Left lung (tissue), 10 donors: ENCODE measurements around the gene RNF111. TPM values are rescaled to one million over a fixed set of nuclear protein-coding genes. Genes with fewer than 3 reads are reported as not detected.
A peak's percentile ranks its signal among the peaks of the same experiment; 100 is the strongest.

Experiments used
- ATAC-seq: fragments of 200-7000 bp; cut with Tn5 transposase; one replicate; pipeline ENCODE4 v1.9.1; 2020; ENCODE audit warnings: moderate library complexity
- DNase-seq, 4 donors: peaks; one replicate each; pipeline ENCODE4 v3.0.0-alpha.2; 2013 to 2020
- H3K27ac ChIP-seq, 2 donors: fragments of 200-600 bp; sonication (generic) in 1 of 2; one replicate each; pipeline versions ENCODE4 v1.5.0 to v1.8.0; 2020 to 2021
- H3K27me3 ChIP-seq, 2 donors: fragments of 200-600 bp; sonication (generic) in 1 of 2; one replicate each; pipeline versions ENCODE4 v1.5.0 to v1.8.0; 2020 to 2021
- H3K36me3 ChIP-seq, 2 donors: fragments of 200-600 bp; sonication (generic) in 1 of 2; one replicate each; pipeline versions ENCODE4 v1.5.0 to v1.8.0; 2020 to 2021
- H3K4me1 ChIP-seq, 2 donors: fragments of 200-600 bp; one replicate each; pipeline ENCODE4 v1.8.0; 2021
- H3K4me3 ChIP-seq, 2 donors: fragments of 200-600 bp; sonication (generic) in 1 of 2; one replicate each; pipeline versions ENCODE4 v1.5.0 to v1.8.0; 2020 to 2021; ENCODE audit warnings: mild to moderate bottlenecking in 1 of 2
- H3K9me3 ChIP-seq, 2 donors: fragments of 200-600 bp; sonication (generic) in 1 of 2; one replicate each; pipeline versions ENCODE4 v1.5.0 to v1.8.0; 2020 to 2021
- CTCF ChIP-seq, 2 donors: fragments of 200-600 bp; sonication (generic) in 1 of 2; IDR thresholded peaks; one replicate each; pipeline versions ENCODE4 v1.5.0 to v1.8.0; 2021; ENCODE audit warnings: antibody characterized with exemption in 2 of 2
- intact Hi-C, 2 donors: fragments of 100-400 bp; cut with DNase I; formaldehyde crosslinking; loops; one replicate each; pipeline versions ENCODE4 v1.11.2 to v1.14.2; 2022
- polyA plus RNA-seq, 6 donors: library from polyadenylated mRNA; unstranded; fragments of 120-200 nt; gene quantifications; one replicate each; pipeline ENCODE4 v1.2.1, GENCODE V29; 2013; ENCODE audit not compliant: insufficient read length in 6 of 6
- total RNA-seq, 2 donors: library from RNA; stranded (reverse); fragmentation: NEBNext Ultra II Directional; extraction: Animal tissue kit (Norgen Biotek cat#: 25700); gene quantifications; one replicate each; pipeline ENCODE4 v1.2.1, GENCODE V29; 2021
- donor health status: DM: no; HTN: yes; CAD: no.
- donor health status: DM: no; HTN: no; CAD: no.

Gene RNF111
- total and polyA plus RNA-seq, 8 donors, result 34.1 to 40.6 (median 39.0) TPM

- Histone ChIP-seq H3K27me3 (no peaks in the 10 kb centered on the region), H3K36me3 (peaks cover 0 to 56% of the 10 kb centered on the region in 2 donors), H3K4me1 (no peaks in the 10 kb centered on the region), H3K9me3 (no peaks in the 10 kb centered on the region), H3K27ac (no peak overlapping the region), H3K4me3 (no peak overlapping the region)
- DNase-seq (no peak), ATAC-seq (no peak)
- intact Hi-C loops, result no loop called here
- TF ChIP-seq CTCF (IDR thresholded peaks at IDR 0.05), result no peak
These were observed 111.8 kb downstream of the RNF111 start for GRCh38 chr15:59099162-59099685.

- peak; percentile 37 for ATAC-seq
- no peak for DNase-seq
- Histone ChIP-seq H3K9me3 (no peaks in the 10 kb centered on the region), H3K4me3 (peak overlapping the region; percentile 78 to 86), H3K36me3 (peaks cover 0 to 12% of the 10 kb centered on the region in 2 donors), H3K27ac (peak overlapping the region; percentile 54 to 80), H3K27me3 (no peaks in the 10 kb centered on the region), H3K4me1 (peaks cover 0 to 13% of the 10 kb centered on the region in 2 donors)
- intact Hi-C loops, result no loop called here
- no peak for TF ChIP-seq CTCF (IDR thresholded peaks at IDR 0.05)
These were observed 117.1 kb downstream of the RNF111 start for GRCh38 chr15:59104602-59104911.

GRCh38 chr15:59104912-59105732 lies 117.7 kb downstream of the RNF111 start, which contains the start of gene CCNB2:
Gene CCNB2, plus strand, starts transcription at chr15:59105146. Its CDS starts 123 bp downstream, at chr15:59105269.
- H3K27ac ChIP-seq, result peak within 1 kb of the TSS; percentile 54 to 80
- H3K36me3 ChIP-seq, result peaks cover 0 to 6% of the 10 kb centered on the region in 2 donors
- no peak for TF ChIP-seq CTCF (IDR thresholded peaks at IDR 0.05)
- no peaks in the 10 kb centered on the region for H3K9me3 ChIP-seq
- intact Hi-C loops, result no loop called here
- H3K4me1 ChIP-seq, result peaks cover 0 to 13% of the 10 kb centered on the region in 2 donors
- DNase-seq (peak; percentile 87 to 94 (median 90)), ATAC-seq (peak; percentile 100)
- no peaks in the 10 kb centered on the region for H3K27me3 ChIP-seq
- peak within 1 kb of the TSS; percentile 78 to 86 for H3K4me3 ChIP-seq

GRCh38 chr15:59105854-59106253 lies 118.4 kb downstream of the RNF111 start:
- ATAC-seq (peak; percentile 34), DNase-seq (no peak)
- Histone ChIP-seq H3K4me3 (peak overlapping the region; percentile 78 to 86), H3K9me3 (no peaks in the 10 kb centered on the region), H3K36me3 (no peaks in the 10 kb centered on the region), H3K4me1 (peaks cover 0 to 13% of the 10 kb centered on the region in 2 donors), H3K27ac (no peak overlapping the region), H3K27me3 (no peaks in the 10 kb centered on the region)
- intact Hi-C loops, result no loop called here
- TF ChIP-seq CTCF (IDR thresholded peaks at IDR 0.05), result no peak

GRCh38 chr15:59111251-59111650 lies 123.8 kb downstream of the RNF111 start:
- no peak for TF ChIP-seq CTCF (IDR thresholded peaks at IDR 0.05)
- intact Hi-C loops, result no loop called here

More at GRCh38 chr15:59111251-59111650, 123.8 kb downstream of the RNF111 start:
- Histone ChIP-seq H3K27me3 (no peaks in the 10 kb centered on the region), H3K27ac (no peak overlapping the region), H3K4me1 (peaks cover 0 to 1% of the 10 kb centered on the region in 2 donors), H3K9me3 (no peaks in the 10 kb centered on the region), H3K36me3 (peaks cover 0 to 6% of the 10 kb centered on the region in 2 donors), H3K4me3 (no peak overlapping the region)
- ATAC-seq (no peak), DNase-seq (no peak)
